Fibroblast of the conjunctiva (primary cell): Measurements from ENCODE around the gene PARS2.

Experiments used
- DNase-seq: peaks from one replicate; pipeline ENCODE4 v3.0.0-alpha.2; 2010; ENCODE audit warnings: low read depth

PARS2 gene

GRCh38 chr1:54764133-54764921 lies at the start of gene PARS2:
Gene PARS2, minus strand, starts transcription at chr1:54764523. Its CDS starts 5,362 bp downstream, at chr1:54759161.
- DNase-seq: peak; percentile 99

DNA sequence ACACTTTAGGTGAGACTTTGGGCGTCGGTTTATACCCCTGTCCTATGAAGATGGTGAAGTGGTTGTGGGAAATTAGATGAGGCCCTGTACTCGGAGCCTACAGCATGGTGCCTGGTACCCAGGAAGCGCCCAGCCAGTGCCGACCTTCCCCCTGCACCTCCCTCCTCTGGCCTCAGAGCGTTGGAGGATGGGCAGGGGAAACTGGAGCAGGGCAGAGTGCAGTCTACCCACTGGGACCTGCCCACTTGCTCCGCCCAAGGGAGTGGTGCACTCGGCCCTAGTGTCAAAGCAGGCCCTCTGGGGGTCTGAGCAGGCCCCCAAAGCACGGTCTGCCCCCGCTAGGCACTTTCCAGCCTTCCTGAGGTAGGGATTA lies 49.8 kb upstream of the PARS2 start:
- DNase-seq: no peak

- no peak for DNase-seq
Observed at GRCh38 chr1:54813485-54814125, 49.3 kb upstream of the PARS2 start.

GRCh38 chr1:54812801-54813484 lies 48.6 kb upstream of the PARS2 start:
- no peak for DNase-seq

GRCh38 chr1:54811739-54812655 lies 47.7 kb upstream of the PARS2 start:
- no peak for DNase-seq

DNA sequence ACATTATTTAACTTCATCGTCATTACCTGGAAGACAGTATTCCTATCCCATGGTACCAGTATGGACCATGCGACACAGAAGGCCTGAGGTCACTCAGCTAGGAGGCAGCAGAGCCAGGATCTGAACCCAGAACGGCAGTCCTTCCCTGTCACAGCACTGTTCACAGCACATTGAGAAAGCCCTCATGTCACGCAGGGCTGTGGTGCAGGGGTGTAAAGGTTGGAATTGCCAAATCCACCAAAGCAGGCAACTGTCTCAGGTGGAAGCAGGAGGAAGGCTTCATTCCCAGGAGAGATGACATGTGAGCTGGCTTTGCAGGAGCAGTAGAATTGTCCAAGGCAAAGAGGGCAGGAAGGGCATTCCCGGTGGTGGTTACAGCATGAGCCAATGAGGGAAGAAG lies 46.7 kb upstream of the PARS2 start:
- DNase-seq: no peak

DNA sequence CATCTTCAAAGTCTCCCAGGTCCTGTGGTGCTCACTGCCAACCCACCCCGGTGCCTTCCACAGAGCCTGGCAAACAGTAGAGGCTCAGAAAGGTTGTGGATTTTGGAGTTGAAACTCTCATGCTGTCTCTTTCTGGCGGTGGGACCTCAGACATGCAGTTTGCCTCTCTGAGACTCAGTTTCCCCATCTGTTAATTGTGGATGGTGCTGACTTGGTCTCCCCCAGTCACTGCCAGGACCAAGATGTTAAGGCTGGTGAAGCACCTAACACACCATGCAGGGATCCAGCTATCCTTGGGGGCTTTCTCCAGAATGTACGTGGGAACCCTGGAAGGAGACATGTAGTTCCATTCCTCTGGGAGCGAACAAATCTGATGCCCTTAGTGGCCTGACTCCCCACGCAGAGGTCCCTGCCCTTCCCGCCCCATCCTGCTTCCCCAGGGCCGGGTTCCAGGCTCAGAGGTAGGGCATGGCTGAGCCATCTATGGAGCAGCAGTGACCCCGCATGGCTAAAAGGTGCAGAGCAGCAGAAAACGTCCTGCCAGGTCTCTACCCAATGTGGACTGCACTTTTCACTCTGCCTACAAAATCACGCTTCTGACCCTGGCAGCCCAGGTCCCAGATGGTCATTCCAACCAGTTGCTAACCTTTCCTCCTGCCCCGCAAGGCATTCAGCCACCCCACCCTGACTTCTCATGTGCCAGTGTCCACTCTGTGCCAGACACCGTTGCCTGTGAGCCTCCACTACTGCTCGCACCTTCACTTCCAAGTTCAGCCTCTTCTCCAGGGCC lies 46.0 kb upstream of the PARS2 start:
- peak; percentile 23 for DNase-seq

DNA sequence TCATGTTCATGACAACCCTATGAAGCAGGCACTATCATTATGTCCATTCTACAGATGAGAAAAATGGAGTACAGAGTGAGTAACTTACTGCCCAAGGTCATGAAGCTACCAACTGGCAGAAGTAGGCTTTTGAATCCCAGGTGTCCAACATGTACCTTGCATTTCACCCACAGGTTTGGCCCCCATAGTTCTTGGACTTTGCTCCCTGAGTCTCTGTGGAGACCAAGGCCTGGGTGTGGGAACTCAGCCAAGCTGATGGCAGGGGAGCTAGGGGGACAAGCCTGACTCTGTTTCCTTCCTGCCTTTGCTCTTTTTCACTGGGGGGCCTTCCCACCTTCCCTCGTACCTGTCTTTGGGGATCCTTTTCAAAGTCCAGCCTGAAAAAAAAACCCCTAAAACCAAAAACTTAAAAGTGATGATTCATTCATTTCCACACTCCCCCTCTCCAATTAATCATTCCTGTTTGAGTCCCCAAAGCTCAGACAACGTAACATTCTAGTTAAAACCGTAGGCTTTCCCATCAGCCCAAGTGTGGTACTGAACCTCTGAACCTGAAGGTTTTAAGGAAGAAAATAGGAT lies 45.3 kb upstream of the PARS2 start:
- DNase-seq: no peak

- no peak for DNase-seq
Observed at GRCh38 chr1:54808443-54809207, 44.3 kb upstream of the PARS2 start.

GRCh38 chr1:54807756-54808155 lies 43.4 kb upstream of the PARS2 start:
- no peak for DNase-seq

DNA sequence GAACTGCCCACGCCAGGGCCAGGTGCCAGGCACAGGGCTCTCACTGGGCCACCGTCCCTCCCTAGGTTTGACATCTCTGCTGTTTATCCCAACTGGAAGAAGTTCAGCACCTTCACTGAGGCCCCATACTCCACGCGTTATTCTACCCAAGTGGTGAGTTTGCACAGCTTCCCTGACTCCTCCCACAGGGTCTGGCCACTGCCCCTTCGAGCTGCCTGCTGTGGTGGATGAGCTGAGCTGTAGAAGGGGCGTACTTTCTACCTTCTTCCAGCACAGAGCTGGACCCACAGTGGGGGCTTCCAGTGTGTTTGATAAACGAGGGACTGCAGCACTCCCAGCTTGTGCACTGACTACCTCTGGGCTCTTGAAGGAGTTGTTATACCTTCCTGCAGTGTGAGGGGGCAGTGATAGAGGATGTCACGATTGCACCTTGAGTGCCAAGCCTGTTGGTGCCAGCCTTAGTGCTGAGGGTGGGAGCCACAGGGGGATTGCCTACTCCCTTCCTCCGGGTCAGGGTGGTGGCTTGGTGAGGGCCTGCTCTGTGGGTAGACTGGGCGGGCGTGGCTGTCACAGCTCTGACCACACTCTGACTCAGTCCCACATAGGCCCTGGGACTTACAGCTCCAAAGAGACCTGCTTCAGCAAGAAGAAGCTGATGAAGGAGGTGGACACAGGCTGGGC lies 42.7 kb upstream of the PARS2 start:
- no peak for DNase-seq

DNA sequence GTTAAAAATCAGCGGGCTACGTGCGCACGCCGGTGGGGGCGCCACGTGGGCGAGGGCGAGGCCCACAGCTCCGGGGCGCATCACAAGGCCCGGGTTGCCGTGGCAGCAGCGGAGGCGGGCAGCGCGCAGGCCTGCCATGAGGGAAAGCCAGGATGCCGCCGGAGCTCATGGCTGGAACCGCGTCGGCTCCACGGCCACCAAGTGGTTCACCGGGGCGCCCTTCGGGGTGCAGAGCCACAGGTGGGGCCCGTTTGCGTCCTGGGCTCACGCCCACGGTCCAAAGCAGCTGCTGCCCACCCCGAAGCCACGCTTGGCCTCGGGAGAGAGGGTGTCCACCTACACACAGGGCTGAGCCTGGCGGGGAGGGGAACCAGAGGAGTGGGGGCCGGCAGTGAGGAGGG lies 41.7 kb upstream of the PARS2 start:
- DNase-seq: no peak

DNA sequence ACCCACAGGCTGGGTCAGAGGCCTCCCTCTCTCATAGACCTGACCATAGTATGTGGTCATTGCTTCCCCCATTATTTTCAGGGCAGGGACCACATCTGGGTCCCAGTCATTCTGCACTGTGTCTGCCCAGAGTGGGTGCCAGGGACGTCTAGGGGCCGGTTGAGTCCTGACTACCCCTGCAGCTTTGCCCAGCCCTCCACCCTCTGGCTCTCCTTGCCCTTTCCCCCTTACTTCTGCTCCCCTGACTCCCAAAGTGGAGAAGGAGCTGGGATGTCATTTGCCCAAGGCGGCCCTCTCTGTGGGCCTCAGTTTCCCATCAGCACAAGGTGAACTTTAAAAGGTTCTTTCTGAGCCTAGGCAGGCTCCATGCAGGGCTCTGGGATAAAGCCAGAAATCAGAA lies 41.1 kb upstream of the PARS2 start:
- no peak for DNase-seq

GRCh38 chr1:54804471-54805132 lies 40.3 kb upstream of the PARS2 start:
- no peak for DNase-seq

GRCh38 chr1:54803761-54804470 lies 39.6 kb upstream of the PARS2 start:
- no peak for DNase-seq

DNA sequence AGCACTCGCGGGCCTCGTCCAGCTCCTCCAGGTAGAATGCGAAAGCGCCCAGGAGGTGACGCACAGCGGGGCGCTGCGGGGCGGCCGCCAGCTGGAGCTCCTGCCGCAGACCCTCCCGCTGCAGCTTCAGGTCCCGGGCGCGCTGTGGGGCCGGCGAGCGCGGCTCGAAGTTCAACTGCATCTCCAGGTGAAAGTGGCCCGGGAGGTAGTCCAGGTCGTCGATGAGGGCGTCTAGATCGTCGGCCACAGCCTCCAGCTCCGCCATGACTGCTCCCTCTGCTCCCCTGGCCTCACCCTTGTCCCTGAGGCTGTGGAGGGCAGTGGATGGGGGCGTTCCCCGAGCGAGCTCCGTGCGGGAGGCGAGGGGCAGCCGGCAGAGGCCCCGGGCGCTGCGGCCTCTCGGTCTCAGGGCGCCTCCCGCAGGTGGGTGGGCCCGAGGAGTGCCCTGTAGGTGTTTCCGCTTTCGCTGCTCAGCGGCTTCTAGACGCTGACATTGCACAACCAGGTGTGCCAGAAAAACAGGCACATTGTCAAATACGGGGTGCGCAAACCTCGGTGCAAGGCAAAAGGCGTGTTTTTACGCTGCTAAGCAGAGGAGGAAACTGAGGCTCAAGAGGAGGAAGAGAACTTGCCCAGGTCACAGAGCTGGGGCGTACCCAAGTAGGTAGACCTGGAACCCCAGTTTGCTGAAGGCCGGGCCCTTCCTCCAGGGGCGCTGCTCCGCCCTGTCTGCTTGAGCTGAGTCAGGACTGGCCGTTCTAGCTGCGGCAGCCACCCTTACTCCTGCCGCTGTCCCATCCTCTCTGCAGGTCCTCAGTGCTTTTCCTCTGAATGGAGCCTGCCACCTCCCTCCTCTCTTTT lies 36.8 kb upstream of the PARS2 start, which contains the start of gene TTC22:
TSS of gene TTC22 (minus strand) at position 425 of the 861 bp plus-strand sequence. CDS start at position 265, 160 bp downstream.
- DNase-seq: no peak
